HT-29 (cell line): ENCODE results near the gene GARIN5B. TPM values are rescaled to one million over a fixed set of nuclear protein-coding genes. Genes with fewer than 3 reads are reported as not detected.
A peak's percentile ranks its signal among the peaks of the same experiment; 100 is the strongest.

Source experiments
- DNase-seq: peaks from one replicate; pipeline ENCODE4 v3.0.0-alpha.2; 2015; ENCODE audit warnings: low spot score
- total RNA-seq: library from RNA; depleted of rRNA; stranded (reverse); fragments of >200 nt; shearing (Covaris generic); gene quantifications from 2 replicates; pipeline ENCODE4 v1.2.3, GENCODE V29; 2014

The GARIN5B gene
- total RNA-seq, 1 experiment from 2014 or later: not detected

GRCh38 chr19:55324662-55325061 is 38.4 kb downstream of the GARIN5B start:
- no peak for DNase-seq

- DNase-seq: peak; percentile 59
Observed at GRCh38 chr19:55322204-55322885, 40.7 kb downstream of the GARIN5B start.

- DNase-seq: peak; percentile 44
Observed at GRCh38 chr19:55321466-55322137, 41.5 kb downstream of the GARIN5B start.

- no peak for DNase-seq
Observed at GRCh38 chr19:55320844-55321419, 42.1 kb downstream of the GARIN5B start.

GRCh38 chr19:55319785-55320184 is 43.3 kb downstream of the GARIN5B start:
- peak; percentile 33 for DNase-seq

GRCh38 chr19:55316646-55317045 is 46.4 kb downstream of the GARIN5B start:
- DNase-seq: no peak

GRCh38 chr19:55315956-55316525 is 47.0 kb downstream of the GARIN5B start:
- no peak for DNase-seq

- no peak for DNase-seq
Observed at GRCh38 chr19:55314396-55314795, 48.7 kb downstream of the GARIN5B start.

- no peak for DNase-seq
Observed at GRCh38 chr19:55312621-55313512, 50.2 kb downstream of the GARIN5B start.

- no peak for DNase-seq
Observed at GRCh38 chr19:55311797-55312196, 51.3 kb downstream of the GARIN5B start.

- DNase-seq: no peak
Observed at GRCh38 chr19:55311397-55311796, 51.7 kb downstream of the GARIN5B start.

GRCh38 chr19:55310498-55310897 is 52.6 kb downstream of the GARIN5B start:
- no peak for DNase-seq

- no peak for DNase-seq
Observed at GRCh38 chr19:55309448-55309847, 53.6 kb downstream of the GARIN5B start.

- no peak for DNase-seq
Observed at GRCh38 chr19:55308281-55308680, 54.8 kb downstream of the GARIN5B start.

- DNase-seq: no peak
Observed at GRCh38 chr19:55306712-55307111, 56.3 kb downstream of the GARIN5B start.

- DNase-seq: peak; percentile 27
Observed at GRCh38 chr19:55305983-55306562, 57.0 kb downstream of the GARIN5B start.

- DNase-seq: peak; percentile 75
Observed at GRCh38 chr19:55305491-55305890, 57.6 kb downstream of the GARIN5B start.

GRCh38 chr19:55304980-55305379 is 58.1 kb downstream of the GARIN5B start:
- DNase-seq: no peak
